HEK293 (cell line): ENCODE data around the gene SLC16A5.

ENCODE experiments used
- BCL11B ChIP-seq: fragments of 450-650 bp; formaldehyde crosslinking; IDR thresholded peaks from 2 replicates; pipeline ENCODE4 v1.5.1; 2016; ENCODE audit warnings: low read depth, missing biosample characterization, missing genetic modification characterization
- HOXA7 ChIP-seq: sonication (generic); formaldehyde crosslinking; IDR thresholded peaks from 2 replicates; pipeline ENCODE4 v1.8.1; 2022; ENCODE audit warnings: missing genetic modification reagents, borderline replicate concordance
- KLF10 ChIP-seq: fragments of 450-650 bp; IDR thresholded peaks from 2 replicates; pipeline ENCODE4 v1.5.1; 2018; ENCODE audit warnings: missing biosample characterization, mild to moderate bottlenecking, missing genetic modification characterization
- PRDM1 ChIP-seq: fragments of 450-650 bp; formaldehyde crosslinking; IDR thresholded peaks from 2 replicates; pipeline ENCODE4; 2016; ENCODE audit warnings: missing biosample characterization, missing genetic modification characterization
- SP3 ChIP-seq: fragments of 450-650 bp; formaldehyde crosslinking; IDR thresholded peaks from 2 replicates; pipeline ENCODE4 v1.5.1; 2016; ENCODE audit warnings: missing biosample characterization, missing genetic modification characterization
- WT1 ChIP-seq: fragments of 450-650 bp; formaldehyde crosslinking; IDR thresholded peaks from 2 replicates; pipeline ENCODE4 v1.5.1; 2016; ENCODE audit warnings: missing biosample characterization, missing genetic modification characterization
- ZBTB10 ChIP-seq: fragments of 450-650 bp; formaldehyde crosslinking; IDR thresholded peaks from 2 replicates; pipeline ENCODE4 v1.5.1; 2016; ENCODE audit warnings: missing biosample characterization, missing genetic modification characterization
- ZBTB48 ChIP-seq: fragments of 450-650 bp; formaldehyde crosslinking; IDR thresholded peaks from 2 replicates; pipeline ENCODE4 v1.5.1; 2016; ENCODE audit warnings: missing biosample characterization, missing genetic modification characterization
- ZFHX2 ChIP-seq: fragments of 450-650 bp; formaldehyde crosslinking; conservative IDR thresholded peaks from 2 replicates; pipeline ENCODE4 v1.5.1; 2016; ENCODE audit warnings: missing biosample characterization, missing genetic modification characterization
- ZNF121 ChIP-seq: fragments of 450-650 bp; formaldehyde crosslinking; IDR thresholded peaks from 2 replicates; pipeline ENCODE4 v1.5.1; 2016; ENCODE audit warnings: missing biosample characterization, missing genetic modification characterization
- ZNF132 ChIP-seq: fragments of 450-650 bp; formaldehyde crosslinking; IDR thresholded peaks from 2 replicates; pipeline ENCODE4 v1.5.1; 2017; ENCODE audit warnings: missing biosample characterization, missing genetic modification characterization, borderline replicate concordance
- ZNF138 ChIP-seq: fragments of 450-650 bp; formaldehyde crosslinking; IDR thresholded peaks from 2 replicates; pipeline ENCODE4 v1.5.1; 2016; ENCODE audit warnings: missing biosample characterization, missing genetic modification characterization, borderline replicate concordance
- ZNF169 ChIP-seq: fragments of 450-650 bp; formaldehyde crosslinking; IDR thresholded peaks from 2 replicates; pipeline ENCODE4 v1.5.1; 2016; ENCODE audit warnings: missing biosample characterization, missing genetic modification characterization
- ZNF174 ChIP-seq: fragments of 450-650 bp; formaldehyde crosslinking; IDR thresholded peaks from 2 replicates; pipeline ENCODE4 v1.5.0; 2017; ENCODE audit warnings: missing biosample characterization, mild to moderate bottlenecking, missing genetic modification characterization
- ZNF2 ChIP-seq: fragments of 450-650 bp; formaldehyde crosslinking; IDR thresholded peaks from 2 replicates; pipeline ENCODE4 v1.5.1; 2016; ENCODE audit warnings: missing biosample characterization, missing genetic modification characterization
- ZNF202 ChIP-seq: fragments of 450-650 bp; formaldehyde crosslinking; IDR thresholded peaks from 2 replicates; pipeline ENCODE4 v1.5.1; 2016; ENCODE audit warnings: missing biosample characterization, missing genetic modification characterization, borderline replicate concordance
- ZNF223 ChIP-seq: fragments of 450-650 bp; formaldehyde crosslinking; IDR thresholded peaks from 2 replicates; pipeline ENCODE4 v1.5.1; 2016; ENCODE audit warnings: missing biosample characterization, missing genetic modification characterization
- ZNF391 ChIP-seq: fragments of 450-650 bp; formaldehyde crosslinking; IDR thresholded peaks from 2 replicates; pipeline ENCODE4 v1.5.1; 2016; ENCODE audit warnings: low read depth, missing biosample characterization, missing genetic modification characterization, borderline replicate concordance
- ZNF416 ChIP-seq: fragments of 450-650 bp; formaldehyde crosslinking; IDR thresholded peaks from 2 replicates; pipeline ENCODE4 v1.5.1; 2016; ENCODE audit warnings: missing biosample characterization, missing genetic modification characterization
- ZNF48 ChIP-seq: fragments of 450-650 bp; formaldehyde crosslinking; IDR thresholded peaks from 2 replicates; pipeline ENCODE4 v1.5.1; 2016; ENCODE audit warnings: missing biosample characterization, missing genetic modification characterization
- ZNF530 ChIP-seq: fragments of 450-650 bp; formaldehyde crosslinking; IDR thresholded peaks from 2 replicates; pipeline ENCODE4 v1.5.1; 2016; ENCODE audit warnings: low read depth, missing biosample characterization, missing genetic modification characterization
- ZNF626 ChIP-seq: fragments of 450-650 bp; sonication (Bioruptor Pico); formaldehyde crosslinking; IDR thresholded peaks from 2 replicates; pipeline ENCODE4 v1.5.1; 2018; ENCODE audit warnings: missing biosample characterization, missing genetic modification characterization, inconsistent platforms
- ZNF660 ChIP-seq: fragments of 450-650 bp; IDR thresholded peaks from 2 replicates; pipeline ENCODE4 v1.5.1; 2018; ENCODE audit warnings: missing biosample characterization, mild to moderate bottlenecking, missing genetic modification characterization
- ZNF670 ChIP-seq: fragments of 450-650 bp; formaldehyde crosslinking; IDR thresholded peaks from 2 replicates; pipeline ENCODE4 v1.5.1; 2016; ENCODE audit warnings: missing biosample characterization, missing genetic modification characterization, low read depth
- ZNF792 ChIP-seq: fragments of 450-650 bp; formaldehyde crosslinking; IDR thresholded peaks from 2 replicates; pipeline ENCODE4 v1.5.1; 2016; ENCODE audit warnings: missing biosample characterization, missing genetic modification characterization
- ZSCAN5A ChIP-seq: fragments of 450-650 bp; formaldehyde crosslinking; IDR thresholded peaks from 2 replicates; pipeline ENCODE4 v1.5.1; 2016; ENCODE audit warnings: missing biosample characterization, missing genetic modification characterization
- ZXDB ChIP-seq: fragments of 450-650 bp; formaldehyde crosslinking; IDR thresholded peaks from 2 replicates; pipeline ENCODE4 v1.5.1; 2016; ENCODE audit warnings: missing biosample characterization, missing genetic modification characterization
- TF ChIP-seq, protein P1 (sequence below): fragments of 450-650 bp; formaldehyde crosslinking; IDR thresholded peaks from 2 replicates; pipeline ENCODE4 v1.5.1; 2017; ENCODE audit warnings: missing biosample characterization, mild to moderate bottlenecking, missing genetic modification characterization, moderate library complexity
- TF ChIP-seq, protein P2 (sequence below): fragments of 450-650 bp; formaldehyde crosslinking; IDR thresholded peaks from 2 replicates; pipeline ENCODE4 v1.5.1; 2017; ENCODE audit warnings: missing biosample characterization, missing genetic modification characterization
- TF ChIP-seq, protein P3 (sequence below): fragments of 450-650 bp; formaldehyde crosslinking; IDR thresholded peaks from 2 replicates; pipeline ENCODE4 v1.5.1; 2017; ENCODE audit warnings: missing biosample characterization, missing genetic modification characterization

The SLC16A5 gene

DNA sequence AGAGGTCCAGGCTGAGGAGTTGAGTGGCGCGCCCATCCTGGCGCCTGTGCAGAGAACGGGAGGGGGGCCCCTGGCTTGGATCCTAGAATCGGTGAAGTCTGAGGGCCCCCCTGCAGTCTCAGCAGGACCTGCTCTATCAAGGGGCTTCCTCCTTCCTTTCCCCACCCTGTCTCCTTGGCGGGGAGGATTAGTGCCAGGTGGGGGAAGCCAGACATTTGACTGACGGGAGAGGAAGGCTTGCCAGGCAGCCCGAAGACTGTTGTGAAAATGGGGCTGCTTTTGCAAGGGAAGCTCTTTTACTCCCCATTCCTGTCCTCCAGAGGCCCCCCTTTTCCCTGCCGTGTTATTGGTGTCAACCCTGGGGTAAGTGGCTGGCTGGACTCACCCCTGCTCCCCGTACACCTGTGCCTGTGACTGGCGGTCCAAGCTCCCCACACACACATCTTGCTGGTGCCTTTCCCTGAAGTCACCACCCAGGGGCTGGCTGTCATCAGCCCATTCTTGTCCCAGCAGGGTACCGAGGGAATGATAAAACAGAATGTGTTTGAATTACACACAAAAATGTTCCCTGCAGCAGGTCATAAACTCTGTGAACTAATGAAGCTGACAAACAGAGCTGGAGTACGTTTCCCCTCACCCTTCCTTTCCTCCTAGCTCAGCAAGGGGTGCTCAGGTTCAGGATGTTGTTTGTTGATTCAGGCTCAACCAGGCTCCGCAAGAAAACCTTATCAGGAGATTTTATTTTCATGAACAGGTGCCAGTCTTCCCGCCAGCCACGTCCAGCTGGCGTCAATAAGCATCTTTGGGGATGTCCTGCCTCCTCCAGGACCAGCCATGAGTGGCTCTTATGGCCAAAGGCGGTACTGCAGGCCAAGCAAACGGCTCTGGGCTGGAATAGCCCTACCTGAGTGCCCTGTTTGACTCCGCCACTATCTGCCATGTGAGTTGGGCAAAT is 17.6 kb downstream of the SLC16A5 start (continued):
- TF ChIP-seq ZNF202 (tag by site-specific recombination) (no peak), ZNF223 (no peak), ZBTB10 (no peak), KLF10 (tag by site-specific recombination) (peak; percentile 81), ZNF792 (tag by site-specific recombination) (no peak), HOXA7 (no peak), ZNF48 (no peak), ZBTB48 (tag by site-specific recombination) (peak; percentile 75), ZNF2 (tag by site-specific recombination) (peak; percentile 89), ZNF626 (tag by site-specific recombination) (no peak), ZNF391 (tag by site-specific recombination) (peak; percentile 70; the same call in 1 of the 2 replicates), ZXDB (tag by site-specific recombination) (peak; percentile 90), ZSCAN5A (peak; percentile 84; the same call in 1 of the 2 replicates), PRDM1 (no peak), ZNF121 (peak; percentile 59; the same call in 1 of the 2 replicates), BCL11B (tag by site-specific recombination) (no peak; the same call in 1 of the 2 replicates), WT1 (peak; percentile 72), SP3 (tag by site-specific recombination) (peak; percentile 31; the same call in 1 of the 2 replicates), ZNF174 (tag by site-specific recombination) (no peak), ZNF138 (no peak), ZNF530 (no peak), ZNF670 (tag by site-specific recombination) (no peak), ZNF169 (no peak), ZNF416 (no peak), ZNF660 (no peak; the same call in 1 of the 2 replicates), ZNF132 (tag by site-specific recombination) (no peak), ZFHX2 (tag by site-specific recombination) (no peak)
- TF ChIP-seq, protein P1, sequence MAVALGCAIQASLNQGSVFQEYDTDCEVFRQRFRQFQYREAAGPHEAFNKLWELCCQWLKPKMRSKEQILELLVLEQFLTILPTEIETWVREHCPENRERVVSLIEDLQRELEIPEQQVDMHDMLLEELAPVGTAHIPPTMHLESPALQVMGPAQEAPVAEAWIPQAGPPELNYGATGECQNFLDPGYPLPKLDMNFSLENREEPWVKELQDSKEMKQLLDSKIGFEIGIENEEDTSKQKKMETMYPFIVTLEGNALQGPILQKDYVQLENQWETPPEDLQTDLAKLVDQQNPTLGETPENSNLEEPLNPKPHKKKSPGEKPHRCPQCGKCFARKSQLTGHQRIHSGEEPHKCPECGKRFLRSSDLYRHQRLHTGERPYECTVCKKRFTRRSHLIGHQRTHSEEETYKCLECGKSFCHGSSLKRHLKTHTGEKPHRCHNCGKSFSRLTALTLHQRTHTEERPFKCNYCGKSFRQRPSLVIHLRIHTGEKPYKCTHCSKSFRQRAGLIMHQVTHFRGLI (tag by site-specific recombination) = no peak; the same call in 1 of the 2 replicates
- TF ChIP-seq, protein P2, sequence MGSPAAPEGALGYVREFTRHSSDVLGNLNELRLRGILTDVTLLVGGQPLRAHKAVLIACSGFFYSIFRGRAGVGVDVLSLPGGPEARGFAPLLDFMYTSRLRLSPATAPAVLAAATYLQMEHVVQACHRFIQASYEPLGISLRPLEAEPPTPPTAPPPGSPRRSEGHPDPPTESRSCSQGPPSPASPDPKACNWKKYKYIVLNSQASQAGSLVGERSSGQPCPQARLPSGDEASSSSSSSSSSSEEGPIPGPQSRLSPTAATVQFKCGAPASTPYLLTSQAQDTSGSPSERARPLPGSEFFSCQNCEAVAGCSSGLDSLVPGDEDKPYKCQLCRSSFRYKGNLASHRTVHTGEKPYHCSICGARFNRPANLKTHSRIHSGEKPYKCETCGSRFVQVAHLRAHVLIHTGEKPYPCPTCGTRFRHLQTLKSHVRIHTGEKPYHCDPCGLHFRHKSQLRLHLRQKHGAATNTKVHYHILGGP = no peak
- TF ChIP-seq, protein P3, sequence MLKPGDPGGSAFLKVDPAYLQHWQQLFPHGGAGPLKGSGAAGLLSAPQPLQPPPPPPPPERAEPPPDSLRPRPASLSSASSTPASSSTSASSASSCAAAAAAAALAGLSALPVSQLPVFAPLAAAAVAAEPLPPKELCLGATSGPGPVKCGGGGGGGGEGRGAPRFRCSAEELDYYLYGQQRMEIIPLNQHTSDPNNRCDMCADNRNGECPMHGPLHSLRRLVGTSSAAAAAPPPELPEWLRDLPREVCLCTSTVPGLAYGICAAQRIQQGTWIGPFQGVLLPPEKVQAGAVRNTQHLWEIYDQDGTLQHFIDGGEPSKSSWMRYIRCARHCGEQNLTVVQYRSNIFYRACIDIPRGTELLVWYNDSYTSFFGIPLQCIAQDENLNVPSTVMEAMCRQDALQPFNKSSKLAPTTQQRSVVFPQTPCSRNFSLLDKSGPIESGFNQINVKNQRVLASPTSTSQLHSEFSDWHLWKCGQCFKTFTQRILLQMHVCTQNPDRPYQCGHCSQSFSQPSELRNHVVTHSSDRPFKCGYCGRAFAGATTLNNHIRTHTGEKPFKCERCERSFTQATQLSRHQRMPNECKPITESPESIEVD (tag by site-specific recombination) = peak; percentile 95; the same call in 1 of the 2 replicates
